Measurements from ENCODE around the gene FAM135A.
"Not testable (repeated sequence)": the region's sequence is repeated elsewhere in the genome, so short reads cannot be mapped to it uniquely, and the experiment has no call there.

The FAM135A gene

DNA sequence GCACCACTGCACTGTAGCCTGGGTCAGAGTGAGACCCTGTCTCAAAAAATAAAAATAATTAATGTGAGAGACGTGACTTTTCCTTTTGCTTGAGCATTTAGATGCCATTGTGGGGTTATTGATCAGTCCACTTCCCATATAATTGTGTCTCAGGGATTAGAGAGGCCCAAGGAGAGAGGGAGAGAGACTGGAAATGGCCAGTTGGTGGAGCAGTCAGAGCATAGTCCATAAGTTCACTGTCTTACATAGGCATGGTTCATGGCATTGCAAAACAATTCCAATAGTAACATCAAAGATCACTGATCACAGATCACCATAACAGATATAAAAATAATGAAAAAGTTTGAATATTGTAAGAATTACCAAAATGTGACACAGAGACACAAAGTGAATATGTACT lies 138.3 kb downstream of the FAM135A start:
- DNase-seq = no peak

GRCh38 chr6:70552286-70552940 lies 139.1 kb downstream of the FAM135A start:
- DNase-seq = not testable (repeated sequence)

DNA sequence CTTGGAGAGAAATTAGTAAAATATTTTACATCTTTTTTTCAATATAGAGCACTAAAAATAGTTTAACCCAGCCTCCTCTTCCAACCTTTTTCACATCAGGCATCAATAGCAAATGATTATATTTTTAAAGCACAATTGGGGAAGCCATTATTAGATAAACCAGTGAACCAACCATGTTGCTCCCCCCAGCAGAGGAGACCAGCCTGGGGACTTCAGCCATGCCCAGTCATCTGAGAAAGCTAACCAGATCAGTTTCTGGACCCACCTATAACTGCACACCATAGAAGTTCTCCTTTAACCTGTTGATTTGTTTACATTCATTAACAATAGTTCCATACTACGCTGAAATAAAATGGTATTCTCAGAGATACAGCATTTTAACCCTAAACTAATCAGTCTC lies 139.7 kb downstream of the FAM135A start:
- DNase-seq = no peak

GRCh38 chr6:70557998-70558397 lies 144.7 kb downstream of the FAM135A start:
- no peak for DNase-seq

DNA sequence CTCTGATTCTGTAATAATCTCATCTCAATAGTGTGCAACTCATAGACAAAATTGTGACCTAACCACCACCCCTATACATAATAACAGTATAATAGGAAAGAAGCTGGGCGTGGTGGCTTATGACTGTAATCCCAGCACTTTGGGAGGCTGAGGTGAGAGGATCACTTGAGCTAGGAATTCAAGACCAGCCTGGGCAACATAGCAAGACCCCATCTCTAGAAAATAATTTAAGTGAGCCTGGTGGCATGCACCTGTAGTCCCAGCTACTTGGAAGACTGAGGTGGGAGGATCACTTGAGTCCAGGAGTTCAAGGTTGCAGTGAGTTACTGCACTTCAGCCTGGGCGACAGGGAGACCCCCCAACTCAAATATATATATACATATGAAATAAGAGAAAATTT lies 149.1 kb downstream of the FAM135A start:
- not testable (repeated sequence) for DNase-seq

DNA sequence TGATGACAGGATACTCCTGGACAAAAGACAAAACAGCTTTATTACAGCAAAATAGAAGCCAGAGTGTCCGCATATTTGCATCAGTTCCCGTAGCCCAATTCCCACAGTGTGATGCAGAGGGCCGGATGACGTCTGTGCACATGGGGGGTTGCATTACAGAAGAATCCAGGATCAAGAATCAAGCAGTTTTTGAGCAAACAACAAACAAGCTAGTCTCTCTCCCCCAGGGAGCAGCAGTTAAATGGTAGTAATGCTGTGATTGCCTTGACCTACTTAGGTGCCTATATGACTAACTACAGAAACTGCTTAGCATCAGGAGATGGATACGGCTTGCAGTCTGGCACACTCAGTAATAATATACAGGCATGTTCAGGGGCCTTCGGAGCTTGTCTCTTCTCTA lies 150.2 kb downstream of the FAM135A start:
- DNase-seq = no peak

GRCh38 chr6:70566751-70567382 lies 153.6 kb downstream of the FAM135A start, which contains the start of gene SDHAF4:
Gene SDHAF4 (plus strand): TSS chr6:70566930. CDS start chr6:70566941, 11 bp downstream.
- peak; percentile 66 for DNase-seq

GRCh38 chr6:70574643-70575042 lies 161.3 kb downstream of the FAM135A start:
- no peak for DNase-seq

DNA sequence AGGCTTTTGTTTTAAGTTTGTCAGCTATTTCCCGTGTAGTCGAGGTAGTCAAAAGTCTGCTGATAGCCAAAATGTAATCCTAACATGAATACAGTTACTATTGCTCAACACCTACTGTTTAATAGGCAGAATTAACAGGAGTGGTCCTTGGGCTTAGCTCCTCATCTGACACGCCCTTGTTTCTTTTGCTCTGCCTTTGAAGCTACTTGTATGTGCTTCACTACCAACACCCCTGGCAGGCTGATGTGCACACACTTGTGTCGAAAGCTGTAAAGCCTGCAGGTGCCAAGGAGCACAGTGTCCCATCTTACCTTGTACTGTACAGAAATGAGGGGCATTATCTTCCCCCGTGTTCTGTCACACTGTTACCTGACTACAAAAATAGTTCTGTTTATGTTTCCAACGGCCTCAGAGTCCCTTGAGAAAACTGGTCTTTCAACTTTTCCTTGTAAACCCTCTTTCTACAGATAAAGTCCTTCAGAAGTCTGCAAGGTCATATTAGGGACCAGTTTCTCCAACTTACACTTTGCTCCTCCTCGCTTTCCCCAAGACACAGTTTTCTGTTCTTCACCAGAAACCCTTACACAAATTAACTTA lies 162.7 kb downstream of the FAM135A start:
- no peak for DNase-seq

- no peak for DNase-seq
These were observed 172.8 kb downstream of the FAM135A start for GRCh38 chr6:70586114-70586513.

DNA sequence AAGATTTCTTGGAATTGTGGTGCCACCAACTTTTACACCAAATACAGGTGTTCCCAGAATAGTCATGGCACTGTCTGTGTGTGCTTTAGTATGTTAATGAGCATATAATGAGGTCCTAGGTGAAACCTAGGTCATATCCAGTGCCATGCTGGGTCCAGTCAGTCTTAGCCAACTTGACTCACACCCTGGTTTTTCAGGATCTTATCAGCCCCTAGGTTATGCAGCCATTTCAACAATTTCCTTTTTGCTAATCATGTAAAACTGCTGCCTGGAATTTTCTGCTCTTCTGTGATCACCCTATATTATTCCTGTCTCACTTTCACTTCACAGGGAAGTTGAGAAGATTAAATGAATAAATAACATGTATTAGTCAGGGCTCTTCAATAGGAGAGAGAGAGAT lies 177.1 kb downstream of the FAM135A start:
- no peak for DNase-seq

GRCh38 chr6:70592391-70593117 lies 179.2 kb downstream of the FAM135A start:
- no peak for DNase-seq

- no peak for DNase-seq
These were observed 179.8 kb downstream of the FAM135A start for GRCh38 chr6:70593118-70593486.

DNA sequence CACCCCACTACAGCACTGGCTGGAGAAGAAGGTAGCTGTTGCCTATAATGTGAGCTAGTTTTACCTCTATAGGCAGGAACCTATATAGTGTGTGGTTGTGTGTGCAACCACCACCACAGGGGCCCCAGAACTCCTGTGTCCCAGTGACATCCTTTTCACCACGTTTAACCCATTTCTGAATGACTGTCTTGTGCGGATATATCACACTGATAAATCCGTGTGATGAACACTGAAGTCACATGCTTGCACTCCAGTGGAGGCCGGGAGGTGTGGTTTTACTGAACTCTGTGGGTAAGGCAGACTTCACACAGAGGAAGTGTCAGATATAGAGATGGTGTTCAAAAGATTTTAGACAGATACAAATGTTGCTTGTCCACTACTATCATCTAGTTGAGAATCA lies 185.9 kb downstream of the FAM135A start:
- DNase-seq = no peak

GRCh38 chr6:70601014-70601413 lies 187.7 kb downstream of the FAM135A start:
- DNase-seq = no peak

- DNase-seq = no peak
These were observed 190.9 kb downstream of the FAM135A start for GRCh38 chr6:70604254-70604653.

- not testable (repeated sequence) for DNase-seq
These were observed 194.1 kb downstream of the FAM135A start for GRCh38 chr6:70607371-70607770.

DNA sequence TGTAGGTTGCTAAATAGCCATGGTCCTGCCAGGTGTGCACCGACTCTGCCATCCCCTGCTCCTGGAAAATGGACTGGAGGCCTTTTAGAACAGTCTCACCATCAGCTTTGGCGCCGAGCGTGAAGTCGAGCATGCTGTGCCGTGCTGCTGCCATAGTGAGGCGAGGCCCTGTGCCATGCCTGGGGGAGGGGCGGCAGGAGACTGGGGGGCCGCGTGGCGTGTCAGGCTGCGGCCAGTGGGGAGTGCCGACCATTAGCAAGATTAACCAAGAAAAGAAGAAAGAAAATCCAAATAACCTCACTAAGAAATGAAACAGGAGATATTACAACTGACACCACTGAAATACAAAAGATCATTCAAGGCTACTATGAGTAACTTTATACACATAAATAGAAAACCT lies 195.9 kb downstream of the FAM135A start:
- DNase-seq = not testable (repeated sequence)
